PC-9 (cell line): ENCODE data around the gene PLCD3. TPM values are rescaled to one million over a fixed set of nuclear protein-coding genes. Genes with fewer than 3 reads are reported as not detected.

Experiments used
- BruUV-seq: library from RNA; stranded (reverse); fragments of 400-500 nt; replicated peaks from 2 replicates; lab custom pipeline; 2021; lab: Mats Ljungman, UMichigan
- CTCF ChIA-PET: fragments of 300-600 bp; sonication (Branson Sonifier 250); formaldehyde crosslinking; loops from one replicate; lab custom pipeline; 2022; ENCODE audit warnings: antibody characterized with exemption; lab: Charles Lee
- POLR2A ChIA-PET: fragments of 300-600 bp; sonication (Branson Sonifier 250); formaldehyde crosslinking; loops from one replicate; lab custom pipeline; 2022; ENCODE audit warnings: antibody characterized with exemption; ENCODE audit not compliant: unreplicated experiment; lab: Charles Lee
- DNase-seq, 2 experiments: peaks; one replicate each; pipeline versions ENCODE4 v3.0.0 to v3.0.0-alpha.2; 2015 to 2022; ENCODE audit warnings: mixed read lengths in 1 of 2
- H2AFZ ChIP-seq: fragments of 200-600 bp; sonication (generic); 2 replicates; pipeline ENCODE4 v1.8.1; 2017; ENCODE audit warnings: antibody characterized with exemption
- H3F3A ChIP-seq: fragments of 200-600 bp; sonication (generic); 2 replicates; pipeline ENCODE4 v1.8.1; 2017; ENCODE audit warnings: antibody characterized with exemption, mild to moderate bottlenecking, low read depth; ENCODE audit not compliant: insufficient read depth
- H3K27ac ChIP-seq: fragments of 200-600 bp; sonication (generic); 2 replicates; pipeline ENCODE4 v1.6.1; 2016; ENCODE audit warnings: mixed run types
- H3K27me3 ChIP-seq: fragments of 200-600 bp; sonication (generic); 2 replicates; pipeline ENCODE4 v1.6.1; 2016; ENCODE audit warnings: low read depth, mixed run types; ENCODE audit not compliant: insufficient read depth
- H3K36me3 ChIP-seq: fragments of 200-600 bp; sonication (generic); 2 replicates; pipeline ENCODE4 v1.6.1; 2016; ENCODE audit warnings: low read depth, mixed run types
- H3K4me1 ChIP-seq: fragments of 200-600 bp; sonication (generic); replicated peaks from 2 replicates; pipeline ENCODE4 v1.6.1; 2016; ENCODE audit warnings: mixed run types; ENCODE audit not compliant: insufficient read depth
- H3K4me2 ChIP-seq: fragments of 200-600 bp; sonication (generic); 2 replicates; pipeline ENCODE4 v1.6.1; 2017; ENCODE audit warnings: mixed run types
- H3K4me3 ChIP-seq: fragments of 200-600 bp; sonication (generic); 2 replicates; pipeline ENCODE4 v1.6.1; 2016; ENCODE audit warnings: mixed run types
- H3K79me2 ChIP-seq: fragments of 200-600 bp; sonication (generic); 2 replicates; pipeline ENCODE4 v1.6.1; 2017; ENCODE audit warnings: low read depth, mixed run types
- H3K9me2 ChIP-seq: fragments of 200-600 bp; sonication (generic); 2 replicates; pipeline ENCODE4 v1.8.1; 2017; ENCODE audit warnings: mild to moderate bottlenecking; ENCODE audit not compliant: insufficient read depth
- H3K9me3 ChIP-seq: fragments of 200-600 bp; sonication (generic); 2 replicates; pipeline ENCODE4 v1.8.1; 2016; ENCODE audit warnings: low read depth; ENCODE audit not compliant: insufficient read depth
- H4K20me1 ChIP-seq: fragments of 200-600 bp; sonication (generic); 2 replicates; pipeline ENCODE4 v1.8.1; 2017; ENCODE audit not compliant: insufficient read depth
- CTCF ChIP-seq: fragments of 200-600 bp; sonication (generic); conservative IDR thresholded peaks from 2 replicates; pipeline ENCODE4 v1.6.1; 2017; ENCODE audit warnings: mixed run types, antibody characterized with exemption, mild to moderate bottlenecking, moderate library complexity
- EZH2 ChIP-seq: fragments of 200-600 bp; sonication (generic); IDR thresholded peaks from 2 replicates; pipeline ENCODE4 v1.8.0; 2017; ENCODE audit warnings: antibody characterized with exemption, low read depth
- intact Hi-C: fragments of 100-400 bp; cut with micrococcal nuclease; formaldehyde crosslinking; loops from one replicate; pipeline ENCODE4 v1.10.0; 2022; ENCODE audit not compliant: unreplicated experiment
- total RNA-seq: library from RNA; stranded (reverse); gene quantifications from 2 replicates; pipeline ENCODE4 v1.2.3, GENCODE V29; 2021

The PLCD3 gene
- total RNA-seq, 1 experiment from 2014 or later, result 92.4 TPM

- Histone ChIP-seq H3F3A (peaks cover 45% of the 10 kb centered on the region; the same call in 1 of the 2 replicates), H3K4me1 (peaks cover under 1% of the 10 kb centered on the region; the same call in 1 of the 2 replicates), H3K79me2 (no peaks in the 10 kb centered on the region; the same call in 1 of the 2 replicates), H3K36me3 (peaks cover 23% of the 10 kb centered on the region), H3K9me3 (no peaks in the 10 kb centered on the region), H3K27ac (no peak overlapping the region), H3K27me3 (no peaks in the 10 kb centered on the region), H2AFZ (no peak overlapping the region), H3K4me3 (no peak overlapping the region), H4K20me1 (no peaks in the 10 kb centered on the region; the same call in 1 of the 2 replicates), H3K9me2 (no peaks in the 10 kb centered on the region), H3K4me2 (no peak overlapping the region)
- ChIA-PET POLR2A (no interaction called here), CTCF (interaction anchor here (0.8 to 1.2 kb wide), 3 partner anchors 31 to 262 kb away, joined by 3 to 5 read pairs (median 4); no protein-coding TSS in a partner anchor)
- intact Hi-C loops, result loop anchor here (1.0 to 10.0 kb wide), 2 partner anchors 74 to 179 kb away; no protein-coding TSS in a partner anchor
- no TSS peak for BruUV-seq
- no peak for TF ChIP-seq EZH2
- peak; percentile 91 for TF ChIP-seq CTCF
- peak; percentile 61 to 81 for DNase-seq
Measured at GRCh38 chr17:45098869-45099616, 33.3 kb downstream of the PLCD3 start.

- no TSS peak for BruUV-seq
- no peak for TF ChIP-seq EZH2
- no peak for TF ChIP-seq CTCF
- Histone ChIP-seq H3F3A (peaks cover 48% of the 10 kb centered on the region; the same call in 1 of the 2 replicates), H3K4me3 (no peak overlapping the region), H4K20me1 (no peaks in the 10 kb centered on the region; the same call in 1 of the 2 replicates), H3K36me3 (peaks cover 25% of the 10 kb centered on the region), H2AFZ (no peak overlapping the region), H3K4me1 (peaks cover 8% of the 10 kb centered on the region), H3K4me2 (no peak overlapping the region), H3K27ac (no peak overlapping the region), H3K9me3 (no peaks in the 10 kb centered on the region), H3K9me2 (no peaks in the 10 kb centered on the region), H3K79me2 (no peaks in the 10 kb centered on the region; the same call in 1 of the 2 replicates), H3K27me3 (no peaks in the 10 kb centered on the region)
- POLR2A ChIA-PET, result no interaction called here
- intact Hi-C loops, result loop anchor here (10.0 kb wide), 1 partner anchor 73 kb away; no protein-coding TSS in a partner anchor
- no peak for DNase-seq
- CTCF ChIA-PET, result interaction anchor here (0.8 to 1.2 kb wide), 2 partner anchors 32 to 51 kb away, joined by 3 to 4 read pairs; no protein-coding TSS in a partner anchor
Measured at GRCh38 chr17:45098081-45098868, 34.0 kb downstream of the PLCD3 start.

GRCh38 chr17:45096926-45097325, 35.4 kb downstream of the PLCD3 start:
- Histone ChIP-seq H3K4me2 (no peak overlapping the region), H3K9me2 (no peaks in the 10 kb centered on the region), H3K9me3 (no peaks in the 10 kb centered on the region), H3K36me3 (peaks cover 20% of the 10 kb centered on the region), H3K79me2 (no peaks in the 10 kb centered on the region; the same call in 1 of the 2 replicates), H3F3A (peaks cover 58% of the 10 kb centered on the region), H2AFZ (no peak overlapping the region), H3K27ac (no peak overlapping the region), H3K27me3 (no peaks in the 10 kb centered on the region), H4K20me1 (no peaks in the 10 kb centered on the region; the same call in 1 of the 2 replicates), H3K4me3 (no peak overlapping the region), H3K4me1 (peaks cover 21% of the 10 kb centered on the region)
- ChIA-PET CTCF (interaction anchor here (0.6 kb wide), 1 partner anchor 31 kb away, joined by 4 read pairs; no protein-coding TSS in a partner anchor), POLR2A (no interaction called here)
- TF ChIP-seq EZH2, result no peak
- TF ChIP-seq CTCF, result no peak
- intact Hi-C loops, result loop anchor here (10.0 kb wide), 1 partner anchor 72 kb away; no protein-coding TSS in a partner anchor
- no TSS peak for BruUV-seq
- no peak for DNase-seq
